Measurements from ENCODE around the gene TBX21.

The TBX21 gene

GRCh38 chr17:47720754-47721533 is 12.1 kb upstream of the TBX21 start:
- Mint-ChIP-seq H3K36me3 (ENCODE audit: insufficient read depth) (no peaks in the 10 kb centered on the region), H3K27ac (ENCODE audit: low read depth) (peak overlapping the region; percentile 82), H3K4me3 (peak overlapping the region; percentile 56), H3K9me3 (no peaks in the 10 kb centered on the region), H3K4me1 (peaks cover 79% of the 10 kb centered on the region), H3K27me3 (no peaks in the 10 kb centered on the region)
- ATAC-seq (replicated peaks; ENCODE audit: extremely low read depth, poor library complexity, severe bottlenecking) (peak; percentile 61), DNase-seq (ENCODE audit: low spot score in 2 of 2) (peak in 1 of 2 donors; percentile 54)

- H3K9me3 Mint-ChIP-seq, result no peaks in the 10 kb centered on the region
- ATAC-seq (replicated peaks; ENCODE audit: extremely low read depth, poor library complexity, severe bottlenecking), result no peak
- H3K36me3 Mint-ChIP-seq (ENCODE audit: insufficient read depth), result no peaks in the 10 kb centered on the region
- H3K4me1 Mint-ChIP-seq, result peaks cover 79% of the 10 kb centered on the region
- H3K27me3 Mint-ChIP-seq, result no peaks in the 10 kb centered on the region
- H3K4me3 Mint-ChIP-seq, result peak overlapping the region; percentile 56
- H3K27ac Mint-ChIP-seq (ENCODE audit: low read depth), result peak overlapping the region; percentile 70
- no peak for DNase-seq (ENCODE audit: low spot score in 2 of 2)
Measured at GRCh38 chr17:47721725-47722124, 11.3 kb upstream of the TBX21 start.

- peaks cover 76% of the 10 kb centered on the region for H3K4me1 Mint-ChIP-seq
- H3K27me3 Mint-ChIP-seq, result no peaks in the 10 kb centered on the region
Measured at GRCh38 chr17:47724705-47725104, 8.3 kb upstream of the TBX21 start.

GRCh38 chr17:47725446-47726111 is 7.5 kb upstream of the TBX21 start:
- H3K9me3 Mint-ChIP-seq, result no peaks in the 10 kb centered on the region
- no peak for DNase-seq (ENCODE audit: low spot score in 2 of 2)
- H3K4me1 Mint-ChIP-seq, result peaks cover 74% of the 10 kb centered on the region
- H3K4me3 Mint-ChIP-seq, result no peak overlapping the region
- H3K27ac Mint-ChIP-seq (ENCODE audit: low read depth), result no peak overlapping the region
- no peak for ATAC-seq (replicated peaks; ENCODE audit: extremely low read depth, poor library complexity, severe bottlenecking)
- H3K36me3 Mint-ChIP-seq (ENCODE audit: insufficient read depth), result peaks cover 2% of the 10 kb centered on the region
- no peaks in the 10 kb centered on the region for H3K27me3 Mint-ChIP-seq

More at GRCh38 chr17:47724705-47725104, 8.3 kb upstream of the TBX21 start:
- H3K27ac Mint-ChIP-seq (ENCODE audit: low read depth), result no peak overlapping the region
- no peaks in the 10 kb centered on the region for H3K9me3 Mint-ChIP-seq
- ATAC-seq (replicated peaks; ENCODE audit: extremely low read depth, poor library complexity, severe bottlenecking) (no peak), DNase-seq (ENCODE audit: low spot score in 2 of 2) (no peak)
- H3K36me3 Mint-ChIP-seq (ENCODE audit: insufficient read depth), result peaks cover 2% of the 10 kb centered on the region
- peak overlapping the region; percentile 1 for H3K4me3 Mint-ChIP-seq

- ATAC-seq (replicated peaks; ENCODE audit: extremely low read depth, poor library complexity, severe bottlenecking) (no peak), DNase-seq (ENCODE audit: low spot score in 2 of 2) (no peak)
- Mint-ChIP-seq H3K27me3 (no peaks in the 10 kb centered on the region), H3K27ac (ENCODE audit: low read depth) (no peak overlapping the region), H3K36me3 (ENCODE audit: insufficient read depth) (peaks cover 2% of the 10 kb centered on the region), H3K4me3 (no peak overlapping the region), H3K9me3 (no peaks in the 10 kb centered on the region), H3K4me1 (peaks cover 74% of the 10 kb centered on the region)
Measured at GRCh38 chr17:47726796-47727703, 6.0 kb upstream of the TBX21 start.

- ATAC-seq (replicated peaks; ENCODE audit: extremely low read depth, poor library complexity, severe bottlenecking), result no peak
- H3K4me1 Mint-ChIP-seq, result peaks cover 77% of the 10 kb centered on the region
- H3K4me3 Mint-ChIP-seq, result no peak overlapping the region
- H3K36me3 Mint-ChIP-seq (ENCODE audit: insufficient read depth), result peaks cover 4% of the 10 kb centered on the region
- no peaks in the 10 kb centered on the region for H3K27me3 Mint-ChIP-seq
- H3K9me3 Mint-ChIP-seq, result no peaks in the 10 kb centered on the region
- no peak for DNase-seq (ENCODE audit: low spot score in 2 of 2)
- no peak overlapping the region for H3K27ac Mint-ChIP-seq (ENCODE audit: low read depth)
Measured at GRCh38 chr17:47727704-47728036, 5.4 kb upstream of the TBX21 start.

- peak overlapping the region; percentile 75 for H3K27ac Mint-ChIP-seq (ENCODE audit: low read depth)
- DNase-seq (ENCODE audit: low spot score in 2 of 2) (no peak), ATAC-seq (replicated peaks; ENCODE audit: extremely low read depth, poor library complexity, severe bottlenecking) (no peak)
- no peaks in the 10 kb centered on the region for H3K27me3 Mint-ChIP-seq
- peaks cover 81% of the 10 kb centered on the region for H3K4me1 Mint-ChIP-seq
- peaks cover 9% of the 10 kb centered on the region for H3K36me3 Mint-ChIP-seq (ENCODE audit: insufficient read depth)
- no peak overlapping the region for H3K4me3 Mint-ChIP-seq
- no peaks in the 10 kb centered on the region for H3K9me3 Mint-ChIP-seq
Measured at GRCh38 chr17:47728214-47728877, 4.7 kb upstream of the TBX21 start.

GRCh38 chr17:47729476-47729875 is 3.6 kb upstream of the TBX21 start:
- Mint-ChIP-seq H3K4me1 (peaks cover 89% of the 10 kb centered on the region), H3K4me3 (peak overlapping the region; percentile 49), H3K27me3 (no peaks in the 10 kb centered on the region), H3K9me3 (no peaks in the 10 kb centered on the region), H3K27ac (ENCODE audit: low read depth) (peak overlapping the region; percentile 97), H3K36me3 (ENCODE audit: insufficient read depth) (peaks cover 18% of the 10 kb centered on the region)
- no peak for DNase-seq (ENCODE audit: low spot score in 2 of 2)
- no peak for ATAC-seq (replicated peaks; ENCODE audit: extremely low read depth, poor library complexity, severe bottlenecking)

- Mint-ChIP-seq H3K4me3 (peak overlapping the region; percentile 98), H3K36me3 (ENCODE audit: insufficient read depth) (peaks cover 22% of the 10 kb centered on the region), H3K4me1 (peaks cover 89% of the 10 kb centered on the region), H3K27me3 (no peaks in the 10 kb centered on the region), H3K27ac (ENCODE audit: low read depth) (peak overlapping the region; percentile 97), H3K9me3 (no peaks in the 10 kb centered on the region)
- no peak for DNase-seq (ENCODE audit: low spot score in 2 of 2)
- no peak for ATAC-seq (replicated peaks; ENCODE audit: extremely low read depth, poor library complexity, severe bottlenecking)
Measured at GRCh38 chr17:47730681-47731080, 2.4 kb upstream of the TBX21 start.

- DNase-seq (ENCODE audit: low spot score in 2 of 2) (no peak), ATAC-seq (replicated peaks; ENCODE audit: extremely low read depth, poor library complexity, severe bottlenecking) (no peak)
- Mint-ChIP-seq H3K27ac (ENCODE audit: low read depth) (peak overlapping the region; percentile 97), H3K4me1 (peaks cover 89% of the 10 kb centered on the region), H3K36me3 (ENCODE audit: insufficient read depth) (peaks cover 23% of the 10 kb centered on the region), H3K27me3 (no peaks in the 10 kb centered on the region), H3K9me3 (no peaks in the 10 kb centered on the region), H3K4me3 (peak overlapping the region; percentile 98)
Measured at GRCh38 chr17:47731396-47731795, 1.6 kb upstream of the TBX21 start.

GRCh38 chr17:47732399-47733046 is 513 bp upstream of the TBX21 start:
- peaks cover 27% of the 10 kb centered on the region for H3K36me3 Mint-ChIP-seq (ENCODE audit: insufficient read depth)
- H3K27me3 Mint-ChIP-seq, result no peaks in the 10 kb centered on the region
- peaks cover 87% of the 10 kb centered on the region for H3K4me1 Mint-ChIP-seq
- peak overlapping the region; percentile 98 for H3K4me3 Mint-ChIP-seq
- DNase-seq (ENCODE audit: low spot score in 2 of 2) (no peak), ATAC-seq (replicated peaks; ENCODE audit: extremely low read depth, poor library complexity, severe bottlenecking) (no peak)
- H3K9me3 Mint-ChIP-seq, result no peaks in the 10 kb centered on the region
- peak overlapping the region; percentile 97 for H3K27ac Mint-ChIP-seq (ENCODE audit: low read depth)
